Left colon (tissue), 2 donors: ENCODE results near the gene MYORG. TPM values are rescaled to one million over a fixed set of nuclear protein-coding genes. Genes with fewer than 3 reads are reported as not detected.
A peak's percentile ranks its signal among the peaks of the same experiment; 100 is the strongest.
"Not testable (repeated sequence)": the region's sequence is repeated elsewhere in the genome, so short reads cannot be mapped to it uniquely, and the experiment has no call there.

Experiments used
- ATAC-seq: fragments of 200-7000 bp; cut with Tn5 transposase; one replicate; pipeline ENCODE4 v1.9.1; 2020; ENCODE audit warnings: mild to moderate bottlenecking, moderate library complexity
- DNase-seq, 2 donors: peaks; one replicate each; pipeline ENCODE4 v3.0.0-alpha.2; 2020
- intact Hi-C, 2 donors: fragments of 100-400 bp; cut with DNase I in 1 of 2; cut with micrococcal nuclease in 1 of 2; formaldehyde crosslinking; loops; one replicate each; pipeline versions ENCODE4 v1.11.2 to v1.14.0; 2022; cut with DNase I, micrococcal nuclease
- total RNA-seq, 2 donors: library from RNA; stranded (reverse); fragmentation: NEBNext Ultra II Directional; extraction: Animal tissue kit (Norgen Biotek cat#: 25700); gene quantifications; one replicate each; pipeline ENCODE4 v1.2.1, GENCODE V29; 2021
- donor health status: DM: no; HTN: no; CAD: no.
- donor health status: DM: yes; HTN: yes; CAD: no.

The MYORG gene
- total RNA-seq, 2 donors from 2014 or later = 65.2 to 72.3 TPM

DNA sequence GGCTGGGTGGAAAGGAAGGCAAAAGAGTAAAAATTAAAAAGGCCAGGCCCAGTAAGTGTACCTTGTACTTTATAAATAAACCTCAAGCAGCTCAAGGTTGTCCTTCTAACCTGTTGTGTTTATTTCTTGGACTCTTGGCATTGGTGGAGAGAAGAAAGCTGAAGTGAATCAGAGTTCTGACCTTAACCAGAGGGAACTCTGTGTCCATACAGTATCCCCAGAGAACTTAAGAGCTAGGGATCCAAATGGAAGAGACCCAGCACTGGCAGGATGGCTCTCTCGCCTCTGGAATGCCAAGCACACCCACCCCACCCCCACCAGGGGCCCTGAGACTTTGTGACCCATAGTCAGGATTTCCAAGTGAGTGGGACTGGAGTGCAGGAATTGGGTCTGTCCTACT, 33.1 kb downstream of the MYORG start:
- intact Hi-C loops = no loop called here
- DNase-seq (no peak), ATAC-seq (peak; percentile 39)

DNA sequence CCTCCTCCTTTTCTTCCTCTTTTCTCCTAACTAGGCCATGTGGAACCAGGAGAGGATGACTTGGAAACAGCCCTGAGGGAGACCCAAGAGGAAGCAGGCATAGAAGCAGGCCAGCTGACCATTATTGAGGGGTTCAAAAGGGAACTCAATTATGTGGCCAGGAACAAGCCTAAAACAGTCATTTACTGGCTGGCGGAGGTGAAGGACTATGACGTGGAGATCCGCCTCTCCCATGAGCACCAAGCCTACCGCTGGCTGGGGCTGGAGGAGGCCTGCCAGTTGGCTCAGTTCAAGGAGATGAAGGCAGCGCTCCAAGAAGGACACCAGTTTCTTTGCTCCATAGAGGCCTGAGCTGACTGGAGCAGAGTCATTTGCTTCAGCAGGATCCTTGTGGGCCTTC, 33.6 kb downstream of the MYORG start:
- peak; percentile 19 for ATAC-seq
- DNase-seq = peak; percentile 20 to 66
- intact Hi-C loops = no loop called here

DNA sequence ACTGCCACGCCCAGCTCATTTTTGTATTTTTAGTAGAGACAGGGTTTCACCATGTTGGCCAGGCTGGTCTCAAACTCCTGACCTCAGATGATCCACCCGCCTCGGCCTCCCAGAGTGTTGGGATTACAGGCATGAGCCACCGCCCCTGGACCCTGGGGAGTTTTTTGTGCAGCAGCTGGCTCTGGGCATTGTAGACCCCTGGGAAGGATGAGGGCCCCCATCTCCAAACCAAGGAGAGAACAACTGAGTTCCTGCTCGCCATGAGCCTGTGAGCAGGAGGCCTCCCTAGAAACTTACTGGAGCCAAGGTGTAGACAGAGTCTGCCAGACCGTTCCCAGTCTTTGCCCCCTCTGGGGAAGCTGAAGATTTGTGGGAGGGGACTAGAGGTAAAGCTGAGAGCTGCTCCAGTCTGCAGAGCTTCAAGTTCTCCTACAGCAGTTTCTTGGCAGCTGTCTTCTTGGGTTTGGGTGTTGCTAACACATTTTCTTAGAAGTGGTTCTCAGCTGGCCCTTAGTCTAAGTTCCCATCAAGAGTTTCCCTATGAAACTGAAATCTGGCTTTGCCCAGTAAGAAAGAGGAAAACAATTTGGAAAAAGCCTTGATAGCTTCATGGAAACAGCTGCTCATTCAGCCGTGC, 34.9 kb downstream of the MYORG start:
- DNase-seq (no peak), ATAC-seq (no peak)
- intact Hi-C loops = no loop called here

DNA sequence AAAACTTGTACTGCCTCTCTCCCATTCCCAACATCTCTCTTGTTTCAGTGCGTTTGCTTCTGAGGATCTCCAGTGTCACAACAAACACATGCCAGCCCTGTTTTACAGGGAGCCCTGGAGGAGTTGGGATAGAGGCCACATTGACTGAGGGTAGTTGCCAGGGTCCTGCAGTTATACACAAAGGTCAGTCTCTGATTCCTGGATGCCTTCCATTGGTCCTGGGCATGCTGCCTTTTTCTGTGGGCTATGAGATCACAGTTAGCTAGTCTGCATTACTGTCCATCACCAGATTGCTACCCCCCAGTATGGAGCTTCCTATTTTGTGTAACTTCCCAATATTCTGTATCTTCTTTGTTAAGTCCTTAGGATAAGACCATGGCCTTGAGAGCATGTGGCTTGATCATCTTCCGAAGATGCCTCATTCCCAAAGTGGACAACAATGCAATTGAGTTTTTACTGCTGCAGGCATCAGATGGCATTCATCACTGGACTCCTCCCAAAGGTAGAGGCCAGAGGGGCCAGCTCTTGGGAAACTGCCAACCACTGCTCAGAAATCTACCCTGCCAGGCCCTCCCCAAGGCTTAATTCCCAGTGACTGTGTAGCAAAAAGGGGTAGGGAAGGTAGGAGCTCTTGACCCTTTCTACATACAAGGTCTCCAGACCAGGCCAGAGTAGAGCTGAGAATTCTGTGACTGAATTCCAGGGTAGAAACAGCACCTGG, 37.9 kb downstream of the MYORG start:
- intact Hi-C loops = no loop called here
- ATAC-seq = no peak
- no peak for DNase-seq

DNA sequence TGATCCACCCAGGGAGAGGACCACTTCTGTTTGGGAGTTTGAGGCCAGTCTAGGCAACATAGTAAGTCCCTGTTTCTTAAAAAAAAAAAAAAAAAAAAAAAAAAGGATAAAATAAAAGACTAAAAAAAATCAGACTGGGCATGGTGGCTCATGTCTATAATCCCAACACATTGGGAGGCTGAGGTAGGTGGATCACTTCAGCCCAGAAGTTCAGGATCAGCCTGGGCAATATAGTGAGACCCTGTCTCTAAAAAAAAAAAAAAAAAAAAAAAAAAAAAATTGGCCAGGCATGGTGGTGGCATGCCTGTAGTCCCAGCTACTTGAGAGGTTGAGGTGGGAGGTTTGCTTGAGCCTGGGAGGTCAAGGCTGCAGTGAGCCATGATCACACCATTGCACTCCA, 38.6 kb downstream of the MYORG start:
- intact Hi-C loops, DNase-seq, ATAC-seq: not testable (repeated sequence)

DNA sequence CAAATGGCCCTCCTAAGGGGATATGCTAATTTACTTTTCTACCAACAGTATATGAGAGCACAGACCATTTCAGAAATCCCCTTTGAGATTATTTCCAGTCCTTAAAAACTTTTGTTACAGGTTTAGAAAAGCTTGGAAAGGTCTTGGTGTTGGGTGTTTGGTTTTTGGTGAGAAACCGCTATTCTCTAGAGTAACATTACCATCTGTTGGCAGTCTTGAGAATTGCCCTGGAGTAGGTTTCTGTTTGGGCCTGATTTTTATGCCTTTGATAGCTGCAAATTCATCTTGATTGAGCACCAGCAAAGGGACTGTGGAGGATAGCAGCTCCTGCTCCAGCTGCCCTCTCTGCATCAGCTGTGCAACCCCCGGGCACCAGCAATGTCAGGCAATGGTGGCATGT, 39.3 kb downstream of the MYORG start:
- ATAC-seq (no peak), DNase-seq (no peak)
- intact Hi-C loops = no loop called here

DNA sequence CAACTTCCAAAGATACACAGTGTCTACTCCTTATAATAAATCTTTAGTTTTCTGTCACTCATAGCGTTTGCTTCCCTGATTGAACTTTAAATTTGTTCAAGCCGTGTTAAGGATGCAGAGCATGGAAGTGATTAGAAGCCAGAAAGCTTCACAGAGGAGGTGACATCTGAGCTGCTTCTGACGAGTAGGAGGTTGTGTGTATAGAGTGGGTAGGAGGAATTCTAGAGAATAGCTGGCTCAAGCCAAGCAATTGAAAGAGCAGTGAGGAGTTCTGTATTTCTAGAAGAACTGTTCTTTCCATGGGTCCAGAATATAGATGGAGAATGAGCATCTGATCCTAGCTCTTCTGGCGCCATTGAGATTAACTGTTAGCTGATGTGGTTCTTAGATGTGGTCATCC, 41.3 kb downstream of the MYORG start:
- intact Hi-C loops = no loop called here
- no peak for ATAC-seq
- no peak for DNase-seq

DNA sequence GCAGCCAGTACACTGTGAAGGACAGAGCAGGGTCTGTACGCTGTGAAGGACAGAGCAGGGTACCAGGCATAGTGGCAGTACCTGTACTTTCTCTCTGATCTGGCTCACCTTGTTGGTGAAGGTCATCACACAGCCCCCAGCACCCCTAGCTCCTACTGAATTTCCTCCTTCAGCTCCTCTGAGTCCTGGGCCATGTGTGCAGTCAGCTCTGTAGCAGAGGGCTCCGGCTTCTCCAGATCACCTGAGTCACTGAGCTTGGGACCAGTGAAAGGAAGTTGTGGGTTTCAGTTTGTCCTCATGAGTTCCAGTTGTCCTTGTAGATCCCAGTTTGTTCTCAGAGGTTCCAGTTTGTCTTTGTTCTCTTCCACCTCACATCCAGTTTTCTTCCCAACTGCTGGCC, 41.8 kb downstream of the MYORG start:
- DNase-seq (no peak), ATAC-seq (no peak)
- intact Hi-C loops = loop anchor here in 1 of 2 donors (5.0 kb wide), 1 partner anchor 42 kb away; the partner anchor contains the start of gene MYORG

DNA sequence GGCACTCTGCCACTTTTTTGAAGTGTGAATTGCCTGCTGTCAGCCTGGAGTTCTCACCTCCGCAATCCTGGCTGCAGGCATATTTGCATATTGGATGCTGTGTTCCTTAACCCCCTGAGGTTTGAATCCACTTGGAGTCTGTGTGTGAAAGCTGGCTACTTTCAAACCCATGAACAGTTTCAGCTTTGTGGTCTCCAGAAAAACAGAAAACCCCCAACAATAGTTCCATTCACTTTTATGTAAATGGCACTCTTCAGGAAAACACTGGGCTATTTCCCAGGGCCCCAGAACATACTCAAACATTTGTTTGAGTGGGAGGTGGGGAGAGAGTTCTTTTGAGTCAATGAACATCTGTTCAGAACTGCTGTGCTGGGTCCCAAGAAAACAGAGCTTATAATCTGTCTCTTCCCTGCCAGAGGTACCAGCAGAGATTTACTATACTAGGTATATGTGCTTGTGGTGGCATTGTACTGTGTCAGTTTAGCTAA, 42.3 kb downstream of the MYORG start:
- ATAC-seq (no peak), DNase-seq (no peak)
- intact Hi-C loops = loop anchor here in 1 of 2 donors (5.0 kb wide), 1 partner anchor 43 kb away; the partner anchor contains the start of gene MYORG

DNA sequence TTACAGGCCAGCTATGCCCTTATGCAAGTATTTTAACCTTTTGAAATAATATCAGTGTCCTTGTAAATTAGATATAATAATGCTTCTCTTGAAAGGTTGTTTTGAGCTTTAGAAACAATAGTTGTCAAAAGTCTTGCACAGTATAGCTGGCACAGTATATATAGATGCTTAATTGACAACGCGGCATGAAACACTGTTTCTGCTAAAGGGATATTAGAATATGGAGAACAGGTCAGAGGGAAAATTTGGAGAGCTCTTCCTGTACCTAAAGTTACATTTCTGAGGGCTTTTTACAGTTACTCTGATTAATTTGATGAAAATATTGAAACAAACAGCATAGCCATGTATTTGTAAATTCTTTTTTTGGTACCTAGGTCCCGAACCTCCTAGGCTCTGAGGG, 42.9 kb downstream of the MYORG start:
- ATAC-seq = no peak

DNA sequence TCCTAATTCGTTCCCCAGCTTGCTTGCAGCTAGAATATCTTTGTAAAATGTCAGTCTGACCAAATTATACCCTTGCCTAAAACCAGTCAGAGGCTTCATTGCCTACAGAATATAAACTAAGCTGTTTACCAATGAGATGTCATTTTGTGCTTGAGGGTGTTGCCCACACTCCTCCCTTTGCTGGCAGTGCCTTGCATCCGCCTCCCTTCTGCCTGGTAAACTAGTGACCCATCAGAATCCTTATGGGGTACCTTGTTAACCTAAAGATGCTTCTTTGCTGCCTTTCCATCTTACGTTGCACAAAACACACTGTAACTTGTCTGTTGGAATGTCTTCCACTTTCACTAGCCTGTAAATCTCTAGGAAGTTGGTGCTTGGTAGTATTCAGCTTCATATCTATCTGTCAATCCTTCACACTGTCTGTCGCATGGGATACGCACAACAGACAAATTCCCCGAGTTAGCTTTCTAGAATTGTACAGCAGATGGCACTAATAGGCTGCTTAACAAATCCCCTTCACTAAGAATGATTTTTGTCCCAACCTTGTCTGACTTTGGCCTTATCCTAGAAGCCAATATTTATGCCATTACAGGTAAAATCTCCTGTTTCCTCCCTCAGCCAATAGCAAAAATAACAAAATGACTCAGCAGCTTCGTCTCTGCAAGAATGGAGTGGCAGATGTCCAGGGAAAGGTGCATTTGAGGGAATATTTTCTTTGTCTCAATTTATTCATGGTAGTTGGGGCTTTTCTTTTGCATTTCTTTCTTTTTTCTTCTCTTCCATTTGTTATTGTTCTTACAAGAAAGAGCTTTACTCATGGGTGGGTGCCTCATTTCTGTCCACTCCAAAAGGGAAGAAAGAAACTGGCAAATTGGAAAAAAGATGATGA, 44.4 kb downstream of the MYORG start:
- ATAC-seq = no peak
- no peak for DNase-seq
- intact Hi-C loops = loop anchor here (2.0 to 5.0 kb wide), 2 partner anchors 45 to 46 kb away; partner anchors contain the start of gene MYORG (in 1 of the 2)

More for the DNA sequence above, 42.9 kb downstream of the MYORG start:
- intact Hi-C loops = loop anchor here (2.0 to 5.0 kb wide), 2 partner anchors 43 to 45 kb away; partner anchors contain the start of gene MYORG (in 1 of the 2)
- DNase-seq = no peak

DNA sequence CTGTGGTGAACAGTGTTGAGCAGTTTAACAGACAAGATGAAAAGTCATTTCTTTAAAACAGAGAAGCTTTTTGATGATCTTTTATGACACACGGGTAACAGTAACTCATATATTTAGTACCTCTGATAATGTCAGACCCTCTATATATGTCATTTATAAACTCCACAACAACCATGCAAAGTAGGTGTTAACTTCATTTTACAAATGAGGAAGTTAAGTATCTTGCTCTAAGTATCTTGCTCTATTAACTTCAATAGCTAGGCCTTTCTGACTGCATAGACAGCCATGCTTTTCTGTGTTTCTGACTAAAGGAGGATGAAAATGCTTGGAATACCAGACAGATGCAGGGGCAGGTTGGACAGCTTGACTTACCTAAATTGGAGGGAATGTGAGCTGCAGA, 45.5 kb downstream of the MYORG start:
- ATAC-seq (no peak), DNase-seq (no peak)
- intact Hi-C loops = loop anchor here in 1 of 2 donors (5.0 kb wide), 1 partner anchor 46 kb away; the partner anchor contains the start of gene MYORG

DNA sequence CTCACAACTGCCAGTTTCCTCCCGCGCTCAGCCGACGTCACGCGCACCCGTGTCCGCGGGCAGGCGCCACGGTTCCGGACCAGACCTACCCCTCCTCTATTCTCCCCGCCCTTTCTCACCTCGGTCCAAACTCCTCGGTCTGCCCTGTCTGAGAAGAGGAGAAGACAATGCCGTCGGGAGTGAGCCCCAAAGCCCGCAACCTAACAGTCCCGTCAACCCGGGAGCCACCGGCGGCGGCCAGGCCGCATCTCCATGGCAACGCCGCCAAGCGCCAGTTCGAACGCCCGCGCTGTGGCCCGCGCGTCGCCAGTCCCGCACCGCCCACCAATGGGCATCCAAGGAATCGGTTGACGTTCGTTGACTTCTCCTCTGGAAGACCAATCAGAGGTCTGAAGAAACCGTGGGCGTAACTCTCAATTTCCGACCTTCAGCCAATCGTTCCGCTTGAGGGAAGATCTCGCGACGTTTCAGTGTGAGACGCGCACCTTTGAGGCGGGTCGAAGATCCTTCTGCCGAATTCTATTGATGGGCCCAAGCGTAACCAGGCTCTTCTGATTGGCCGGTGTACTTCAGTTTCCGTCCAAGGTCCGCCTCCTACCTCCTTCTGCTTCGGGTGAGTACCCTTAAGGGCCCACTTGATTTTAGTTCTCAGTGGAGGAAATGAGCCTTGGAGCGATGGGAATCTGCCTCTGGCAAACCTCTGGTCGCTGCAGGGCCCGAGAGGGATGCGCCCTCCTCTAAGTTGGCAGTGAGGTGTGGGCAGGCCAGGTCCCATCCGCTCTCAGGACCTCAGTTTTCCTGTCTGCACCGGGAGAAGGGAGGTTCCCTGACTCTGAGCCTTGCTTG, 47.5 kb downstream of the MYORG start, which contains the start of the genes KIF24 and NUDT2:
TSS of gene KIF24 (minus strand) at position 282 of the 846 bp plus-strand sequence. CDS start 17,922 bp downstream, outside the sequence.
TSS of gene NUDT2 (plus strand) at position 583 of the 846 bp plus-strand sequence. CDS start 9,471 bp downstream, outside the sequence.
- DNase-seq (peak; percentile 93 to 99), ATAC-seq (peak; percentile 91)
- intact Hi-C loops = no loop called here

DNA sequence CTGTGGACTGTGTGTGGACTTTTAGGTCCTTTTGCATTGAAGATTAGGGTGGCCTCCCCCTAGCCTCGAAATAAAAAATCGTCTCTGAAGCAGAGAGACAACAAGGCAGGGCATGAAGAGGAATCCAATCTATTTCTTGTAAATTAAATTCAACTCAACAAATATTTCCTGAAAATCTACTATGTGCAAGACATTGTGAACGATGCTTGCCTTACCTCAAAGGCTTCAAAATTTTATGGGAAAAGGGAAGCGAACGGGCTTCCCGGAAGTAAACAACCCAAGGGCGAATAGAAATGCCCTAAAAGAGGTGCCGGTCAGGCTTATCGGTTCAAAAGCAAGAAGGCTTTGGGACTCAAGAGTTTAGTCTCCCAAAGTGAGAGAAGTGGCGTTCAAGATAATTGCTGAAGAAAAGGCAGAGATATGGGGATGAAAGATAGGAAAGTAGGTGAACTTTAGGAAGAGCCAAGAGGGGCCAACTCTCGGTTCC, 48.2 kb downstream of the MYORG start:
- intact Hi-C loops = no loop called here
- no peak for DNase-seq
- peak; percentile 11 for ATAC-seq

DNA sequence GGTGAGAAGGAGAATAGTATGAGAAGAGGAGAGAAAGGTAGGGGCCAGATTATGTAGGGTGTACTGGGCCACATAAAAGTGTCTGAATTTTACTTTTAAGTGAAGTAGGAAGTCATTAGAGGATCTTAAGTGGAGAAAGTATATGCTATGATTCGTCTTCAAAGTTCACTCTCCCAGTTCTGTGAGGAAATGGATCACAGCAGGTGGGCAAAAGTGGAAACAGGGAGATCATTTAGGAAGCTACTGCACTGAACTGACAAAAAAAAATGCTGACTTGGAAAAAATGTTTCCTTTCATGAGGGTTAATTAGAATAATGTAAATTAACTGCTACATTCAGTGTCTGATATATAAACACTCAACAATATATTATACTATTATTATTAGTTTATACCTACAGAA, 50.0 kb downstream of the MYORG start:
- ATAC-seq = no peak
- DNase-seq = no peak
- intact Hi-C loops = no loop called here

DNA sequence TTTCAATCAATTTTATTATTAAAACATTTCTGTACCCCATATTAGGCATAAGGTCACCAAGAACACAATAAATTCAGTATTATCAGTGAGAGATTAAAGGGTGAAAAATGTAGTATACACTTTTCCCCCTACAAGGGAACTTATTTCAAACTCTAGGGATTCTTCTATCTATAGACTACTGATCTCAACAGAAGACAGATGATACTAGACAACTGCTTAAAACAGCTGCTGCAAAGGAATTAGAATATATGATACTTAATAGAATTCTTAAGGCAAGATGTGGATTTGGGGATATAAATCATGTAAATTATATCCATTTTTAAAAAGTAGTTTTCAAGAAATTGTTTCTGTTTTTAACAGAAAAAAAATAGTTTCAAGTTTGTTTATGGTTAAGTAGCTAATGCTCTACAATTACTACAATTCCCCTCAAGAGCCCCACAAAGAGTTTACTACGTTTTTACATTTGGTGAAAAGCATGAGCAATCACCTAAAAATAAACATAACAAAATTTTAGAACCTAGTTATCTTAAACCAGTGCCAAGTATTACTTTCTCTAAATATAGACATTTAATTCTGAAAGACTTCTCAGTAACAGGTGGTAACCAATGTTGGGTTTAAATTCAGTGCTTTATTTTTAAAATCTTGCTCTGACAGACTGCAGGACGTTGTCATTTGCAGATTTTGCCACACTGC, 53.7 kb downstream of the MYORG start:
- no peak for ATAC-seq
- intact Hi-C loops = no loop called here
- DNase-seq = no peak

DNA sequence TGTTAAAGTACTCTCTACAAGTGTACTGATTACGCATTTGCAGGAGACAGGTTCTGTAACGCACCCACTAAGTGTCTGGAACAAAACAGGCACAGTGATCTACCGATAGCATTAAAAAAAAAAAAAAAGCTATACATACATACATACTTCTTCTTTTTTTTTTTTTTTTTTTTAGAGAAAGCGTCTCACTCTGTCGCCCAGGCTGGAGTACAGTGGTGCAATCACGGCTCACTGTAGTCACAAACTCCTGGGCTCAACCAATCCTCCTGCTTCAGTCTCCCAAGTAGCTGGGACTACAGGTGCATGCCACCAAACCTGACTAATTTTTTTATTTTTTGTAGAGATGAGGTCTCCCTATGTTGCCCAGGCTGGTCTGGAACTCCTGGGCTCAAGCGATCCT, 55.2 kb downstream of the MYORG start:
- ATAC-seq (no peak), DNase-seq (no peak)
- intact Hi-C loops = no loop called here
